SKM-1 treated with dmso at 0.1 percent for 144 hours (cell line): ENCODE measurements around the gene KRTAP4-5.
"Not testable (repeated sequence)": the region's sequence is repeated elsewhere in the genome, so short reads cannot be mapped to it uniquely, and the experiment has no call there.

ENCODE experiments used
- DNase-seq: peaks from one replicate; lab custom pipeline; 2025; ENCODE audit not compliant: unreplicated experiment; lab: John Stamatoyannopoulos, UW

KRTAP4-5 gene

DNA sequence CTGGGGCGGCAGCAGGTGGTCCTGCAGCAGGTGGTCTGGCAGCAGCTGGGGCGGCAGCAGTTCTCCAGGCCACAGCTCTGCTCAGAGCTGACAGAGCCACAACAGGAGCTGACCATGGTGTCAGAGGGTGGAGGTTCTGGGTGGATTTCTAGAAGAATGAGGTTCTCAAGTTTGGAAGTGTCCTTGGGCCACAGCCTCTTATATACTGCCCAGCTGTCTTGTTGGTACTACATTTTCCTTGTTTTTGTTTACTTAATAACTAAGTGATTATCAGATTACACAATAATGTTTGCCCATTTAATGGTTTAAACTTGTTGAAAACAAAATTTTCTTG lies at the start of gene KRTAP4-5:
Gene KRTAP4-5, minus strand, starts transcription at position 174 of the 334 bp plus-strand sequence. Its CDS starts 58 bp downstream, at position 116.
- DNase-seq, result no peak

DNA sequence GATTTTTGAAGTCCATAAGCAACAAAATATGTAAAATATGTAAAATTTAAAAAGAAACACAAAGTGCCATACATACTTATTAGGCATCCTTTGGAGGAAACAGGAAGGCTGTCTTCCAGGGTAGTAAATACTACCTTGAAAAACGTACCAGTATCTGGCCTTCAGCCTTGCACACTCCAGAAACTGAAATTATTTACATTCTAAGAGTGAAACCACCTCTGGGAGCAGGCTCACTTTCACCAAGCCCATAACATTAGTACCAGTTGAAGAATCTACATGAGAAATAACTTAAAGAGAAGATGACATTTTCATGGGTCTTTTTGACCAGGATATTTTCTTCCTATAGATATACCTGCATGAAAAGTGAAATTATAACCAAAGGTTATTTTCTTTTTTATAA lies 46.4 kb upstream of the KRTAP4-5 start:
- no peak for DNase-seq

- no peak for DNase-seq
These were observed 40.7 kb upstream of the KRTAP4-5 start for GRCh38 chr17:41190328-41190727.

- DNase-seq, result not testable (repeated sequence)
These were observed 40.3 kb upstream of the KRTAP4-5 start, which contains the start of gene KRTAP9-1 for GRCh38 chr17:41189837-41190318. TSS of gene KRTAP9-1 (plus strand) at chr17:41189887. CDS start at chr17:41189887, 0 bp downstream.

GRCh38 chr17:41186872-41187271 lies 37.2 kb upstream of the KRTAP4-5 start:
- no peak for DNase-seq

DNA sequence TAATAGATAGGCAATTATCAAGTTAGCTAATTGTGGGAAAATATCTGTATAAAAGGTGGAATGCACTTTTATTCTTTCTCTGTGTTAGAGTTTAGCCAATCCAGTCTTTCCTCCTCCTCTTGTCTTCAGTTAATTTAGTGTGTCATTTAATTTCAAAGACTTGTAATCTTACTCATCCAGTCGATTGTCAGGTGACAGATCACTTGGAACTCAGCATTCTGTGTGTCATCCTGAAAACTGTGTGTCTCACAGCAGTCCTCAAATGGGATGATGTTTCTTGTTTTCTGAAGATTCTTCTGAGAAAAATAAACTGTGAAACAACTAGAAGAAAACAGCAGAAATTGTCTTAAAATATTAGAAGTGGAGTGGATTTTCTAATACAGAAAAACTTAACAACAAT lies 35.4 kb upstream of the KRTAP4-5 start:
- DNase-seq, result no peak

- no peak for DNase-seq
These were observed 34.9 kb upstream of the KRTAP4-5 start, which contains the start of gene KRTAP4-1 for GRCh38 chr17:41184480-41184961. TSS of gene KRTAP4-1 (minus strand) at chr17:41184911. CDS start at chr17:41184854, 57 bp downstream.

GRCh38 chr17:41178843-41179616 lies 29.4 kb upstream of the KRTAP4-5 start:
- no peak for DNase-seq

DNA sequence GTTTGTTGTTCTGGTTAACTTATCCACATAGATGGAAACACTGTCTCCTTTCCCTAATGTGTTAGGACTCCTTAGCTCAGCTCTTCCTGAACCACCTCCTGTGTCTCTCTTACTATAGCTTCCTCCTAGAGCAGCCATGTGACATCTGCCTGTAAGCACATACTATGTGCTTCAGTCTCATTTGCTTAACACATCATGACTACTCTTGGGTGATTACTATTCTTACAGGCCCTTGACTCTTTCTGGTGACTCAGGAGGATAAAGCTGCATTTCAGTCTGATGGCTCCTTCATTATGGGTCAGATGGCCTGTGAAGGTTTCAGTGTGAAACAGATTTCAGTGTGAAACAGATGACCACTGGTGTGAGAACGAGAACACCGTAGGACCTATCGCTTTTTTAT lies 28.7 kb upstream of the KRTAP4-5 start:
- DNase-seq, result no peak

DNA sequence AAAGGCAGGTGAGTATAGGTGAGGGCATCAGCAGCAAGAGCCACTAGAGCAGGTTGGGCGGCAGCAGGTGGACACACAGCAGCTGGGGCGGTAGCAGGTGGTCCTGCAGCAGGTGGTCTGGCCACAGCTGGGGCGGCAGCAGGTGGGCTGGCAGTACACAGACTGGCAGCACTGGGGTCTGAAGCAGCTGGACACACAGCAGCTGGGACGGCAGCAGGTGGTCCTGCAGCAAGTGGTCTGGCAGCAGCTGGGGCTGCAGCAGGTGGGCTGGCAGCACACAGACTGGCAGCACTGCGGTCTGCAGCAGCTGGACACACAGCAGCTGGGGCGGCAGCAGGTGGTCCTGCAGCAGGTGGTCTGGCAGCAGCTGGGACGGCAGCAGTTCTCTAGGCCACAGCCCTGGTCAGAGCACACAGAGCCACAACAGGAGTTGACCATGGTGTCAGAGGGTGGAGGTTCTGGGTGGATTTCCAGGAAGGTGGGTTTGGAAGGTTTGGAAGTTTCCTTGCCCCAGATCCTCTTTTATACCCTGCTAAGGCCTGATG lies 28.2 kb upstream of the KRTAP4-5 start, which contains the start of gene KRTAP4-2:
Gene KRTAP4-2, minus strand, starts transcription at position 495 of the 545 bp plus-strand sequence. Its CDS starts 57 bp downstream, at position 438.
- no peak for DNase-seq

GRCh38 chr17:41176744-41177387 lies 27.2 kb upstream of the KRTAP4-5 start:
- DNase-seq, result peak; percentile 2

DNA sequence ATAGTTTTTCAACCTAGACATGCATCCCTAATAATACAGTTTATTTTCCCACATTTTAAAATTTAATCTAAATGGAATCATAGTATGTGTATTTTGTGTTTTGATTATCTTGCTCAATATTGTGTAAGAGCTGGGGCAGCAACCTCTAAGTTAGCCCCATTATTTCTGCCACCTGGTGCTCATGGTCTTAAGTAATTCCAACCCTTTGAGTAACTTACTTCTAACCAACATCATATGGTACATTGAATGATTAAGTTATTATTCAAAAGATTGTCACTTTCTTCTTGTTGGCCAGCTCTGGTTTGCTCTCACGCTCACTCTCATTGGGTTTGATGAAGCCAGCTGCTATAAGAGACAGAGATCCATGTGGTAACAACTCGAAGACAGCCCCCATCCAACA lies 22.3 kb upstream of the KRTAP4-5 start:
- DNase-seq, result no peak

GRCh38 chr17:41168121-41168520 lies 18.5 kb upstream of the KRTAP4-5 start, which contains the start of gene KRTAP4-3:
TSS of gene KRTAP4-3 (minus strand) at chr17:41168221. CDS start at chr17:41168172, 49 bp downstream.
- DNase-seq, result no peak

DNA sequence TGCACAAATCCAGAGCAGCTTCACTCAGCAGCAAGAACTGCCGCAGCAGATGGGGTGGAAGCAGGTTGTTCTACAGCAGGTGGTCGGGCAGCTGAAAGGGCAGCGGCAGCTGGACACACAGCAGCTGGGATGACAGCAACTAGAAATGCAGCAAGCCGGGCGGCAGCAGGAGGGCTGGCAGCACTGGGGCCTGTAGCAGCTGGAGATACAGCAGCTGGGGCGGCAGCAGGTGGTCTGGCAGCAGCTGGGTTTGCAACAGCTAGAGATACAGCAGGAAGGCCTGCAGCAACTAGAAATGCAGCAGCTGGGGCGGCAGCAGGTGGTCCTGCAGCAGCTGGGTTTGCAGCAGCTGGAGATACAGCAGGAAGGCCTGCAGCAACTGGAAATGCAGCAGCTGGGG lies 17.9 kb upstream of the KRTAP4-5 start:
- no peak for DNase-seq

GRCh38 chr17:41163828-41164227 lies 14.2 kb upstream of the KRTAP4-5 start:
- DNase-seq, result no peak

- no peak for DNase-seq
These were observed 11.0 kb upstream of the KRTAP4-5 start, which contains the start of gene KRTAP4-4 for GRCh38 chr17:41160648-41161047. TSS of gene KRTAP4-4 (minus strand) at chr17:41160748. CDS start at chr17:41160691, 57 bp downstream.

DNA sequence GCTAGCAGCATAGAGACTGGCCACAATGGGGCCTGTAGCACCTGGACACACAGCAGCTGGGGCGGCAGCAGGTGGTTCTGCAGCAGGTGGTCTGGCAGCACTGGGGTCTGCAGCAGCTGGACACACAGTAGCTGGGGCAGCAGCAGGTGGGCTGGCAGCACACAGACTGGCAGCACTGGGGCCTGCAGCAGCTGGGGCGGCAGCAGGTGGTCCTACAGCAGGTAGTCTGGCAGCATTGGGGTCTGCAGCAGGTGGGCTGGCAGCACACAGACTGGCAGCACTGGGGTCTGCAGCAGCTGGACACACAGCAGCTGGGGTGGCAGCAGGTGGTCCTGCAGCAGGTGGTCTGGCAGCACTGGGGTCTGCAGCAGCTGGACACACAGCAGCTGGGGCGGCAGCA lies 10.6 kb upstream of the KRTAP4-5 start:
- not testable (repeated sequence) for DNase-seq

DNA sequence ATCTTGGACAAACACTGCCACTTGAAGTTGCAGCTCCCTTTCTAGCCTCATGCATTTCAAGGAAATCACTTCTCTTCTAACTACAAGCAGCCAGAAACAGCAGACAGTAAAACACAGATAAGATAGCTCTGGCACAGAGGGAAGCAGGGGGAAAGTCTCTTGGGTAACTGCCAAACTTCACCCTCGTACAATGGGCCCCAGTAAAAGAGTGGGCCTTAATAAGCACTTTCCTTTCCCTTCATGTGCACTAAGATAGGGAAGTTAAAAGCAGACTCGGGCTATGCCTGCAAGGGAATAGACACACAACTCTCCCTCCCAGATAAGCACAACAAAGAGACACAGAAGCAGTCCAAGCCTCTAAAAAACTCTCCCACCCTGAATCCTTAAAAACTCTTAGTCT lies 4.2 kb upstream of the KRTAP4-5 start:
- no peak for DNase-seq

DNA sequence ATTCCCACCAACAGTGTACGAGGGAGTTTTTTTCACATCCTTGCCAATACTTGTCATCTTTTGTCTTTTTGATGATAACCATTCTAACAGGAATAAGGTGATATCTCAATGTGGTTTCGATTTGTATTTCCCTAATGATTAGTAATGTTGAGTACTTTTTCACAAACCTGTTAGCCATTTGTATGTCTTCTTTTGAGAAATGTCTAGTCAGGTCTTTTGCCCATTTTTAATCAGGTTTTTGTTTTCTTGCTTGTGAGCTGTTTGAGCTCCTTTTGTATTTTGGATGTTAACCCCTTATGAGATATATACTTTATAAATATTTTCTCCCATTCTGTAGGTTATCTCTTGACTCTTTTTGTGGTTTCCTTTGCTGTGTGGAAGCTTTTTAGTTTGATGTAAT lies 1.9 kb upstream of the KRTAP4-5 start:
- no peak for DNase-seq

- DNase-seq, result no peak
These were observed 401 bp upstream of the KRTAP4-5 start for GRCh38 chr17:41150026-41150425.

GRCh38 chr17:41148971-41149651 lies 514 bp downstream of the KRTAP4-5 start:
- not testable (repeated sequence) for DNase-seq
